K562 (cell line): ENCODE results near the gene PADI4. TPM values are rescaled to one million over a fixed set of nuclear protein-coding genes. Genes with fewer than 3 reads are reported as not detected.

Experiments used
- ATAC-seq: fragments of 200-7000 bp; cut with Tn5 transposase; 3 replicates; pipeline ENCODE4 v1.9.1; 2020; ENCODE audit warnings: moderate library complexity
- BruUV-seq: library from RNA; stranded (reverse); fragments of 400-500 nt; replicated peaks from 2 replicates; lab custom pipeline; 2021; lab: Mats Ljungman, UMichigan
- CTCF ChIA-PET: fragments of 300-600 bp; formaldehyde crosslinking; extraction: SDS; loops from one replicate; lab custom pipeline; 2021; ENCODE audit warnings: low intra/inter-chr PET ratio; lab: Yijun Ruan, JAX
- POLR2A ChIA-PET: fragments of 300-600, 350-650 bp; sonication (Branson Sonifier 250); formaldehyde crosslinking; extraction: SDS; loops from one replicate; lab custom pipeline; 2021; ENCODE audit warnings: antibody characterized with exemption, inconsistent platforms; lab: Yijun Ruan, JAX
- DNase-seq, 4 experiments: peaks; one replicate each; pipeline versions ENCODE4 v3.0.0 to v3.0.0-alpha.2; 2011 to 2018; ENCODE audit warnings: low spot score in 3 of 4, mixed read lengths in 3 of 4; ENCODE audit errors: extremely low read depth in 1 of 4
- FAIRE-seq: peaks from 2 replicates; lab custom pipeline; 2011; peaks lifted over from hg19 to GRCh38; lab: Jason Lieb, UNC
- H2AFZ ChIP-seq: 2 replicates; pipeline ENCODE4 v1.6.0; 2011; ENCODE audit warnings: low read depth, low read length, control low read depth, inconsistent platforms
- H3K27ac ChIP-seq: fragments of 200-600 bp; 3 replicates; pipeline ENCODE4 v1.8.0; 2011; ENCODE audit warnings: low read depth, mild to moderate bottlenecking, control low read depth, inconsistent platforms, low read length, moderate library complexity, mixed read lengths; ENCODE audit errors: extremely low read depth
- H3K27me3 ChIP-seq, 2 experiments: fragments of 300-600 bp in 1 of 2; 2 replicates in 1 of 2; 3 replicates in 1 of 2; pipeline versions ENCODE4 v1.6.0 to v1.8.0; 2011; ENCODE audit warnings: inconsistent platforms in 2 of 2, low read length in 2 of 2, mild to moderate bottlenecking in 1 of 2, mixed read lengths in 1 of 2, moderate library complexity in 1 of 2; ENCODE audit not compliant: control insufficient read depth in 2 of 2, insufficient read depth in 2 of 2
- H3K36me3 ChIP-seq: fragments of 300-600 bp; 3 replicates; pipeline ENCODE4 v1.8.0; 2011; ENCODE audit warnings: mild to moderate bottlenecking, low read length, inconsistent platforms; ENCODE audit not compliant: control insufficient read depth, insufficient read depth
- H3K4me1 ChIP-seq, 2 experiments: fragments of 200-600 bp in 1 of 2; replicated peaks in 1 of 2; 2 replicates in 1 of 2; 3 replicates in 1 of 2; pipeline versions ENCODE4 v1.5.1 to v1.8.0; 2011; ENCODE audit warnings: inconsistent platforms in 2 of 2, low read length in 2 of 2, mild to moderate bottlenecking in 1 of 2, mixed read lengths in 1 of 2, moderate library complexity in 1 of 2; ENCODE audit not compliant: control insufficient read depth in 2 of 2, insufficient read depth in 2 of 2
- H3K4me2 ChIP-seq: 2 replicates; pipeline ENCODE4 v1.6.1; 2011; ENCODE audit warnings: low read length, control low read depth, inconsistent platforms, mixed read lengths; ENCODE audit not compliant: insufficient read depth
- H3K4me3 ChIP-seq: fragments of 200-600 bp; sonication (generic), shearing (Covaris generic); 2 replicates; pipeline ENCODE4 v1.5.1; 2016; ENCODE audit warnings: control low read depth, inconsistent platforms
- H3K79me2 ChIP-seq: fragments of 200-600 bp; 3 replicates; pipeline ENCODE4 v1.8.0; 2011; ENCODE audit warnings: low read length, inconsistent platforms; ENCODE audit not compliant: control insufficient read depth, insufficient read depth
- H3K9ac ChIP-seq, 2 experiments: 2 replicates each; pipeline versions ENCODE4 v1.6.0 to v1.6.1; 2011; ENCODE audit warnings: low read depth in 2 of 2, low read length in 2 of 2, control low read depth in 1 of 2, inconsistent platforms in 1 of 2, mild to moderate bottlenecking in 1 of 2, mixed read lengths in 1 of 2; ENCODE audit not compliant: insufficient read depth in 1 of 2
- H3K9me1 ChIP-seq: one replicate; pipeline ENCODE4 v1.6.0; 2011; ENCODE audit warnings: inconsistent platforms, mild to moderate bottlenecking, low read length, moderate library complexity; ENCODE audit not compliant: control insufficient read depth, insufficient read depth
- H3K9me3 ChIP-seq: replicated peaks from 2 replicates; pipeline ENCODE4 v1.5.1; 2011; ENCODE audit warnings: low read depth, low read length, inconsistent platforms; ENCODE audit not compliant: control insufficient read depth, insufficient read depth
- H4K20me1 ChIP-seq: replicated peaks from 2 replicates; pipeline ENCODE4 v1.6.1; 2011; ENCODE audit warnings: low read length, inconsistent platforms, mixed read lengths; ENCODE audit not compliant: control insufficient read depth, insufficient read depth
- BCL6 ChIP-seq: fragments of 250-450 bp; sonication (Bioruptor Pico); IDR thresholded peaks from 2 replicates; pipeline ENCODE4 v1.4.0; 2020
- BRCA1 ChIP-seq, 2 experiments: fragments of 450-650 bp in 1 of 2; sonication (generic) in 1 of 2; formaldehyde crosslinking in 1 of 2; IDR thresholded peaks; 2 replicates each; pipeline versions ENCODE4 v1.5.0 to v1.6.1; 2017 to 2020; ENCODE audit warnings: mild to moderate bottlenecking in 1 of 2, missing genetic modification reagents in 1 of 2
- CBX3 ChIP-seq, 2 experiments: IDR thresholded peaks; 1 replicate in 1 of 2; 2 replicates in 1 of 2; pipeline ENCODE4 v1.6.1; 2012; ENCODE audit warnings: inconsistent platforms in 2 of 2, low read length in 2 of 2, borderline replicate concordance in 1 of 2, control low read depth in 1 of 2
- CC2D1A ChIP-seq: fragments of 450-650 bp; IDR thresholded peaks from 2 replicates; pipeline ENCODE4 v1.6.1; 2017; ENCODE audit warnings: mild to moderate bottlenecking
- FOS ChIP-seq: IDR thresholded peaks from 3 replicates; pipeline ENCODE4 v1.6.1; 2011; ENCODE audit not compliant: insufficient read length; ENCODE audit errors: extremely low read depth
- HDGF ChIP-seq: fragments of 450-650 bp; IDR thresholded peaks from 2 replicates; pipeline ENCODE4 v1.6.1; 2016
- HSF4 ChIP-seq: fragments of 250-450 bp; sonication (Bioruptor Pico); IDR thresholded peaks from 2 replicates; pipeline ENCODE4 v2.1.2; 2022; ENCODE audit warnings: mild to moderate bottlenecking, moderate library complexity, borderline replicate concordance
- RB1 ChIP-seq: fragments of 450-650 bp; IDR thresholded peaks from 2 replicates; pipeline ENCODE4 v1.6.1; 2017; ENCODE audit warnings: low read depth, mild to moderate bottlenecking
- SMARCA5 ChIP-seq: fragments of 450-650 bp; IDR thresholded peaks from 2 replicates; pipeline ENCODE4 v1.6.1; 2016
- TEAD1 ChIP-seq, 2 experiments: fragments of 450-650 bp in 1 of 2; sonication (generic) in 1 of 2; formaldehyde crosslinking; IDR thresholded peaks; 2 replicates each; pipeline versions ENCODE4 v1.4.0 to v1.8.0; 2020 to 2022; ENCODE audit warnings: mild to moderate bottlenecking in 2 of 2, missing genetic modification reagents in 1 of 2
- ZKSCAN1 ChIP-seq: fragments of 150-350 bp; IDR thresholded peaks from 2 replicates; pipeline ENCODE4 v1.6.1; 2016; ENCODE audit warnings: low read depth, low read length
- ZNF239 ChIP-seq: fragments of 250-450 bp; sonication (Bioruptor Pico); IDR thresholded peaks from 2 replicates; pipeline ENCODE4 v1.4.0; 2020; ENCODE audit warnings: mild to moderate bottlenecking
- ZNF551 ChIP-seq: fragments of 250-450 bp; sonication (Bioruptor Pico); IDR thresholded peaks from 2 replicates; pipeline ENCODE4 v1.5.0; 2021; ENCODE audit warnings: mild to moderate bottlenecking, moderate library complexity
- ZNF699 ChIP-seq: fragments of 250-450 bp; sonication (Bioruptor Pico); IDR thresholded peaks from 2 replicates; pipeline ENCODE4 v1.8.0; 2021; ENCODE audit warnings: mild to moderate bottlenecking, moderate library complexity; ENCODE audit not compliant: insufficient replicate concordance
- WGBS: fragments of 100-300 bp; shearing (Covaris generic); methylation state at CpG from one replicate; pipeline ENCODE4 v1.1.6; 2016; ENCODE audit warnings: low coverage, mixed read lengths; ENCODE audit not compliant: insufficient coverage; ENCODE audit errors: missing lambda C conversion rate; 5-methylcytosine and 5-hydroxymethylcytosine counted together
- in situ Hi-C: fragments of 300-500 bp; cut with MboI; formaldehyde crosslinking; loops from 4 replicates; pipeline ENCODE4 v1.15.0; 2018; ENCODE audit warnings: inconsistent platforms, mixed read lengths
- intact Hi-C: fragments of 100-400 bp; cut with micrococcal nuclease; formaldehyde crosslinking; loops from 2 replicates; pipeline ENCODE4 v1.14.2; 2022
- polyA plus RNA-seq, 8 experiments: library from polyadenylated mRNA; depleted of rRNA in 4 of 8; stranded (reverse) in 5 of 8; unstranded in 3 of 8; fragments of >200 nt; fragmentation: Nextera tagmentation in 2 of 8; fragmentation: Illumina TruSeq in 1 of 8; extraction: Ambion mirVana in 2 of 8; extraction: Trizol in 1 of 8; gene quantifications; 2 replicates each; pipeline versions ENCODE4 v1.2.1 to v1.2.3, GENCODE V29; 2011 to 2014; ENCODE audit warnings: inconsistent platforms in 1 of 8, missing spikeins in 1 of 8
- total RNA-seq, 7 experiments: library from RNA; depleted of rRNA in 6 of 7; stranded (reverse); fragments of >200 nt in 6 of 7; fragmentation: Illumina TruSeq in 2 of 7; extraction: Trizol in 2 of 7; gene quantifications; 2 replicates each; pipeline versions ENCODE4 v1.2.1 to v1.2.3, GENCODE V29; 2011 to 2021; ENCODE audit warnings: low replicate concordance in 1 of 7
- TF ChIP-seq, protein P1 (sequence below): fragments of 250-450 bp; sonication (Bioruptor Pico); IDR thresholded peaks from 2 replicates; pipeline ENCODE4 v1.4.0; 2020; ENCODE audit warnings: mild to moderate bottlenecking
- TF ChIP-seq, protein P2 (sequence below): sonication (generic); formaldehyde crosslinking; IDR thresholded peaks from 2 replicates; pipeline ENCODE4 v1.9.0; 2022; ENCODE audit warnings: mild to moderate bottlenecking, missing genetic modification reagents
- TF ChIP-seq, protein P3 (sequence below): sonication (generic); IDR thresholded peaks from 2 replicates; pipeline ENCODE4 v1.6.1; 2016
- TF ChIP-seq, protein P4 (sequence below): fragments of 450-650 bp; formaldehyde crosslinking; IDR thresholded peaks from 2 replicates; pipeline ENCODE4 v1.4.0; 2020; ENCODE audit warnings: mild to moderate bottlenecking, moderate library complexity

Gene PADI4
- total and polyA plus RNA-seq, 9 of the 15 experiments (the other 6 are each of a cell fraction or from before 2014, with no cell fraction given), result 0.22 to 0.33 TPM; not detected in 7

DNA sequence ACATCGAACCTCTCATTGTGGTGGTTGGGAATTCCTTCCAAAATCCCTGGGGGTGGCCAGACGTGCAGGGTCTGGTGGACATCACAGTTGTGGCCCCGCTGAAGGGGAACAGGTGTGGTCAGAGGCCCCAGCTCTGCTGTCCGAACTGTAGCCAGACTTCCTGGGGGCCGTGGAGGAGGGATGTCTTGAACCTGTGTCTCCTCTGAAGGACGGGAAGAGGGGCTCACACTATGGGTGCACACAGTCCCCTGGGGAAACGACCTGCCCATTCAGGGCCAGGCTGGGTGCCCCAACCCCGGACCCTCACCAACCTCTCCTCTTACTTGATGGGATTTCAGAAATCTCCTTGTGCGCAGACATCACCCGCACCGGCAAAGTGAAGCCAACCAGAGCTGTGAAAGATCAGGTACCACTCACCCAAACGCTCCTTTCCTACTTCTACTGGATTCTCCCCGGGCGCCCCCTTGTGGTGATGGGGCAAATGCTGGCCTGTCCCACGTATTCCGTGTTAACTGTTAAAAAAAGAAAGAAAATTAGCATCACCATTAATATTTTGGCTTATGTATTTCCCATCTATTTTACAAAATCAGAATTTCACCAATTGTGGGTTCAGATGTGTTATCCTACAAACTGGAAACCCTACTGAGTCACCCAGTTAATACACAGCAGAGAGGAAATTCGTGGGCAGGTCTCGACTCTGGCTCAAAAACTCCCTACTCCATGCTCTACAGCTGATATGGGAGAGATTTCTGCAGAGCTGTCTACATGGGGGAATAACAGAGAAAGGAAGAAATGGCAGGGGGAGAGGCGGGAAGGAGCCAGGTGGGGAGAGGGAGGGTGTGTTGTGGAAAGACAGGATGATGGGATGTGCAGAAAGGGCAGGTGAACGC, 28.1 kb downstream of the PADI4 start:
- peak; percentile 92 for ATAC-seq
- Histone ChIP-seq H3K4me3 (no peak overlapping the region), H2AFZ (no peak overlapping the region), H3K36me3 (no peaks in the 10 kb centered on the region), H3K27ac (no peak overlapping the region), H3K79me2 (no peaks in the 10 kb centered on the region), H3K4me1 (no peaks in the 10 kb centered on the region; a peak in 1 of 5 replicates), H4K20me1 (peaks cover 5% of the 10 kb centered on the region; the same call in 1 of the 2 replicates), H3K9me1 (no peaks in the 10 kb centered on the region), H3K9me3 (no peaks in the 10 kb centered on the region), H3K4me2 (no peak overlapping the region), H3K27me3 (peaks cover 25 to 51% of the 10 kb centered on the region in 2 experiments; a peak in 4 of 5 replicates), H3K9ac (no peak overlapping the region)
- no TSS peak for BruUV-seq
- ChIA-PET POLR2A (interaction anchor here (0.6 to 0.8 kb wide), 4 partner anchors 36 to 265 kb away, joined by 3 to 4 read pairs (median 4); partner anchors contain the start of genes PADI3 and PADI6), CTCF (interaction anchor here (1.3 to 2.7 kb wide), 2 partner anchors 211 to 276 kb away, joined by 11 to 12 read pairs; no protein-coding TSS in a partner anchor)
- intact Hi-C loops (loop anchor here (2.0 to 10.0 kb wide), 4 partner anchors 66 to 281 kb away; partner anchors contain the start of gene SDHB), in situ Hi-C loops (no loop called here)
- FAIRE-seq, result peak; percentile 90
- DNase-seq, result peak; percentile 67 to 81 (median 72)
- 6% methylated on average over 20 of the region's 20 CpGs for WGBS
- TF ChIP-seq ZKSCAN1, result no peak
- TF ChIP-seq ZNF239 (CRISPR knock-in tag), result no peak
- TF ChIP-seq FOS, result no peak
- TF ChIP-seq, protein P1, sequence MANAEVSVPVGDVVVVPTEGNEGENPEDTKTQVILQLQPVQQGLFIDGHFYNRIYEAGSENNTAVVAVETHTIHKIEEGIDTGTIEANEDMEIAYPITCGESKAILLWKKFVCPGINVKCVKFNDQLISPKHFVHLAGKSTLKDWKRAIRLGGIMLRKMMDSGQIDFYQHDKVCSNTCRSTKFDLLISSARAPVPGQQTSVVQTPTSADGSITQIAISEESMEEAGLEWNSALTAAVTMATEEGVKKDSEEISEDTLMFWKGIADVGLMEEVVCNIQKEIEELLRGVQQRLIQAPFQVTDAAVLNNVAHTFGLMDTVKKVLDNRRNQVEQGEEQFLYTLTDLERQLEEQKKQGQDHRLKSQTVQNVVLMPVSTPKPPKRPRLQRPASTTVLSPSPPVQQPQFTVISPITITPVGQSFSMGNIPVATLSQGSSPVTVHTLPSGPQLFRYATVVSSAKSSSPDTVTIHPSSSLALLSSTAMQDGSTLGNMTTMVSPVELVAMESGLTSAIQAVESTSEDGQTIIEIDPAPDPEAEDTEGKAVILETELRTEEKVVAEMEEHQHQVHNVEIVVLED (CRISPR knock-in tag), result no peak
- no peak for TF ChIP-seq ZNF551 (CRISPR knock-in tag)
- no peak for TF ChIP-seq ZNF699 (CRISPR knock-in tag)
- TF ChIP-seq, protein P2, sequence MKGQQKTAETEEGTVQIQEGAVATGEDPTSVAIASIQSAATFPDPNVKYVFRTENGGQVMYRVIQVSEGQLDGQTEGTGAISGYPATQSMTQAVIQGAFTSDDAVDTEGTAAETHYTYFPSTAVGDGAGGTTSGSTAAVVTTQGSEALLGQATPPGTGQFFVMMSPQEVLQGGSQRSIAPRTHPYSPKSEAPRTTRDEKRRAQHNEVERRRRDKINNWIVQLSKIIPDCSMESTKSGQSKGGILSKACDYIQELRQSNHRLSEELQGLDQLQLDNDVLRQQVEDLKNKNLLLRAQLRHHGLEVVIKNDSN (CRISPR knock-in tag), result no peak
- no peak for TF ChIP-seq CC2D1A
- no peak for TF ChIP-seq BRCA1 (IDR thresholded peaks at IDR 0.05)
- no peak for TF ChIP-seq BRCA1 (CRISPR knock-in tag; IDR thresholded peaks at IDR 0.05)
- TF ChIP-seq CBX3 (IDR thresholded peaks at IDR 0.05; ENCODE audit: borderline replicate concordance in 1 of 2, low read length in 2 of 2), result no peak
- no peak for TF ChIP-seq SMARCA5
- no peak for TF ChIP-seq TEAD1 (CRISPR knock-in tag; IDR thresholded peaks at IDR 0.05)
- no peak for TF ChIP-seq BCL6 (CRISPR knock-in tag)
- no peak for TF ChIP-seq HSF4 (CRISPR knock-in tag)
- TF ChIP-seq, protein P3, sequence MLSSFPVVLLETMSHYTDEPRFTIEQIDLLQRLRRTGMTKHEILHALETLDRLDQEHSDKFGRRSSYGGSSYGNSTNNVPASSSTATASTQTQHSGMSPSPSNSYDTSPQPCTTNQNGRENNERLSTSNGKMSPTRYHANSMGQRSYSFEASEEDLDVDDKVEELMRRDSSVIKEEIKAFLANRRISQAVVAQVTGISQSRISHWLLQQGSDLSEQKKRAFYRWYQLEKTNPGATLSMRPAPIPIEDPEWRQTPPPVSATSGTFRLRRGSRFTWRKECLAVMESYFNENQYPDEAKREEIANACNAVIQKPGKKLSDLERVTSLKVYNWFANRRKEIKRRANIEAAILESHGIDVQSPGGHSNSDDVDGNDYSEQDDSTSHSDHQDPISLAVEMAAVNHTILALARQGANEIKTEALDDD, result no peak
- no peak for TF ChIP-seq HDGF
- no peak for TF ChIP-seq RB1
- TF ChIP-seq, protein P4, sequence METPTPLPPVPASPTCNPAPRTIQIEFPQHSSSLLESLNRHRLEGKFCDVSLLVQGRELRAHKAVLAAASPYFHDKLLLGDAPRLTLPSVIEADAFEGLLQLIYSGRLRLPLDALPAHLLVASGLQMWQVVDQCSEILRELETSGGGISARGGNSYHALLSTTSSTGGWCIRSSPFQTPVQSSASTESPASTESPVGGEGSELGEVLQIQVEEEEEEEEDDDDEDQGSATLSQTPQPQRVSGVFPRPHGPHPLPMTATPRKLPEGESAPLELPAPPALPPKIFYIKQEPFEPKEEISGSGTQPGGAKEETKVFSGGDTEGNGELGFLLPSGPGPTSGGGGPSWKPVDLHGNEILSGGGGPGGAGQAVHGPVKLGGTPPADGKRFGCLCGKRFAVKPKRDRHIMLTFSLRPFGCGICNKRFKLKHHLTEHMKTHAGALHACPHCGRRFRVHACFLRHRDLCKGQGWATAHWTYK (CRISPR knock-in tag), result no peak
